OCI-LY1 (cell line): Measurements from ENCODE around the gene PTPRR.

ENCODE experiments used
- H2AFZ ChIP-seq: fragments of 200-600 bp; sonication (generic), shearing (Covaris generic); 2 replicates; pipeline ENCODE4 v1.6.0; 2014; ENCODE audit warnings: antibody characterized with exemption, mild to moderate bottlenecking, low read length
- H3F3A ChIP-seq: fragments of 200-600 bp; sonication (generic), shearing (Covaris generic); 2 replicates; pipeline ENCODE4 v1.6.0; 2014; ENCODE audit warnings: mild to moderate bottlenecking, antibody characterized with exemption, low read length, moderate library complexity; ENCODE audit not compliant: insufficient read depth
- H3K27ac ChIP-seq: fragments of 200-600 bp; sonication (generic); 2 replicates; pipeline ENCODE4 v1.5.1; 2014; ENCODE audit warnings: low read length, mixed run types, mild to moderate bottlenecking, low read depth; ENCODE audit not compliant: poor library complexity, severe bottlenecking
- H3K27me3 ChIP-seq: fragments of 200-600 bp; sonication (generic); 2 replicates; pipeline ENCODE4 v1.6.0; 2014; ENCODE audit warnings: antibody characterized with exemption, mild to moderate bottlenecking, low read length, moderate library complexity; ENCODE audit not compliant: insufficient read depth
- H3K36me3 ChIP-seq: fragments of 200-600 bp; sonication (generic); 2 replicates; pipeline ENCODE4 v1.6.1; 2014; ENCODE audit warnings: mild to moderate bottlenecking, antibody characterized with exemption, low read length, moderate library complexity, mixed read lengths; ENCODE audit not compliant: insufficient read depth
- H3K4me1 ChIP-seq: fragments of 200-600 bp; sonication (generic); 2 replicates; pipeline ENCODE4 v1.5.1; 2014; ENCODE audit warnings: mild to moderate bottlenecking, low read length, moderate library complexity; ENCODE audit not compliant: insufficient read depth, severe bottlenecking
- H3K4me2 ChIP-seq: fragments of 200-600 bp; sonication (generic), shearing (Covaris generic); 2 replicates; pipeline ENCODE4 v1.6.1; 2014; ENCODE audit warnings: low read length
- H3K4me3 ChIP-seq: fragments of 200-600 bp; sonication (generic); 2 replicates; pipeline ENCODE4 v1.5.1; 2014; ENCODE audit warnings: low read length, low read depth, mild to moderate bottlenecking, mixed read lengths; ENCODE audit not compliant: poor library complexity, severe bottlenecking
- H3K79me2 ChIP-seq: fragments of 200-600 bp; shearing (Covaris generic); 2 replicates; pipeline ENCODE4 v1.6.1; 2016; ENCODE audit warnings: mixed run types, low read length, mixed read lengths; ENCODE audit not compliant: insufficient read depth
- H3K9ac ChIP-seq: fragments of 200-600 bp; sonication (generic), shearing (Covaris generic); 2 replicates; pipeline ENCODE4 v1.6.1; 2014; ENCODE audit warnings: mild to moderate bottlenecking, low read length, mixed read lengths
- H3K9me2 ChIP-seq: fragments of 200-600 bp; sonication (generic), shearing (Covaris generic); 2 replicates; pipeline ENCODE4 v1.6.1; 2014; ENCODE audit warnings: low read depth, mild to moderate bottlenecking, low read length, mixed read lengths
- H3K9me3 ChIP-seq: fragments of 200-600 bp; shearing (Covaris generic); 2 replicates; pipeline ENCODE4 v1.6.1; 2014; ENCODE audit warnings: low read length, mixed read lengths
- H4K20me1 ChIP-seq: fragments of 200-600 bp; sonication (generic), shearing (Covaris generic); 2 replicates; pipeline ENCODE4 v1.6.0; 2016; ENCODE audit warnings: mild to moderate bottlenecking, low read length; ENCODE audit not compliant: insufficient read depth
- EZH2 ChIP-seq: fragments of 200-600 bp; sonication (generic), shearing (Covaris generic); IDR thresholded peaks from 2 replicates; pipeline ENCODE4 v1.8.0; 2017; ENCODE audit warnings: borderline replicate concordance, mixed run types, mild to moderate bottlenecking, antibody characterized with exemption, low read length, moderate library complexity, mixed read lengths
- TF ChIP-seq, protein P1 (sequence below): fragments of 200-600 bp; sonication (generic), shearing (Covaris generic); IDR thresholded peaks from 2 replicates; pipeline ENCODE4 v1.5.1; 2017; ENCODE audit warnings: mild to moderate bottlenecking, antibody characterized with exemption, low read length, moderate library complexity, mixed read lengths

The PTPRR gene

DNA sequence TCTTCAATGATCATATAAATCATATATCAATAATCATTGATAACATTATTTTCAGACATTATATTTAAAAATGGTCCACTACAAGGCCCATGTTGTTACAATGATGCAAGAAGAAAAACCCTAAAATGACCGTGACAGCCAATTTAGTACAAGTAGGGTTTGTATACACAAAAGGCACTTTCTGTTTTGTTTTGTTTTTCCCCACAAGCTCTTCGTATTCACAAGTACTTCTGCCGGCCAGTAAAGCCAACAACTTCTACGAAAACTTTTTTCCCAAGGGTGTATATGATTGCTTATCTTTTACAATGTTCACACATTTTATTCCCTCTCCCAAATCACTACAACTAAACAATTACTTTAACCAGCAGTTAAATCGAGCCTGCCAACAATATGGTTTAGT is 292.9 kb downstream of the PTPRR start:
- Histone ChIP-seq H3K9ac (no peak overlapping the region), H2AFZ (no peak overlapping the region)

DNA sequence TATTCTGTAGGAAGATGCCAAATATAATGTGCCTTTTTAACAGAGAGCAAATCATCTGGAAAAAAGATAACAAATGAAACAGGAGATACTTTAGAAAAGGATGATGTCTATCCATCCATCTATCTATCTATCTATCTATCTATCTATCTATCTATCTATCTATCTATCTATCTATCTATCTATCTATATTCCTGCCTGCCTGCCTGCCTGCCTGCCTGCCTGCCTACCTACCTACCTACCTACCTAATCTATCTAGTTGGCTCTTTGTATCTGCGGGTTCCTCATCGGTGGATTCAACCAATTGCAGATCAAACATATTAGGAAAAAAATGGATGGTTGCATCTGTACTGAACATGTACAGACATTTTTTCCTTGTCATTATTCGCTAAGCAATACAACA is 294.4 kb downstream of the PTPRR start:
- Histone ChIP-seq H3K27me3 (no peaks in the 10 kb centered on the region), H3F3A (no peaks in the 10 kb centered on the region), H3K79me2 (no peaks in the 10 kb centered on the region), H3K9me2 (no peaks in the 10 kb centered on the region), H3K4me3 (no peak overlapping the region), H4K20me1 (no peaks in the 10 kb centered on the region), H3K36me3 (no peaks in the 10 kb centered on the region), H3K27ac (no peak overlapping the region), H3K4me1 (no peaks in the 10 kb centered on the region), H3K9ac (no peak overlapping the region), H3K4me2 (no peak overlapping the region), H2AFZ (no peak overlapping the region), H3K9me3 (no peaks in the 10 kb centered on the region)
- no peak for TF ChIP-seq EZH2
- TF ChIP-seq, protein P1, sequence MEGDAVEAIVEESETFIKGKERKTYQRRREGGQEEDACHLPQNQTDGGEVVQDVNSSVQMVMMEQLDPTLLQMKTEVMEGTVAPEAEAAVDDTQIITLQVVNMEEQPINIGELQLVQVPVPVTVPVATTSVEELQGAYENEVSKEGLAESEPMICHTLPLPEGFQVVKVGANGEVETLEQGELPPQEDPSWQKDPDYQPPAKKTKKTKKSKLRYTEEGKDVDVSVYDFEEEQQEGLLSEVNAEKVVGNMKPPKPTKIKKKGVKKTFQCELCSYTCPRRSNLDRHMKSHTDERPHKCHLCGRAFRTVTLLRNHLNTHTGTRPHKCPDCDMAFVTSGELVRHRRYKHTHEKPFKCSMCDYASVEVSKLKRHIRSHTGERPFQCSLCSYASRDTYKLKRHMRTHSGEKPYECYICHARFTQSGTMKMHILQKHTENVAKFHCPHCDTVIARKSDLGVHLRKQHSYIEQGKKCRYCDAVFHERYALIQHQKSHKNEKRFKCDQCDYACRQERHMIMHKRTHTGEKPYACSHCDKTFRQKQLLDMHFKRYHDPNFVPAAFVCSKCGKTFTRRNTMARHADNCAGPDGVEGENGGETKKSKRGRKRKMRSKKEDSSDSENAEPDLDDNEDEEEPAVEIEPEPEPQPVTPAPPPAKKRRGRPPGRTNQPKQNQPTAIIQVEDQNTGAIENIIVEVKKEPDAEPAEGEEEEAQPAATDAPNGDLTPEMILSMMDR, result no peak

More for the DNA sequence above, 292.9 kb downstream of the PTPRR start:
- H3K79me2 ChIP-seq, result no peaks in the 10 kb centered on the region
- no peaks in the 10 kb centered on the region for H3K9me3 ChIP-seq
- no peaks in the 10 kb centered on the region for H3F3A ChIP-seq
- TF ChIP-seq, protein P1, result no peak
- TF ChIP-seq EZH2, result no peak
- no peaks in the 10 kb centered on the region for H4K20me1 ChIP-seq
- H3K36me3 ChIP-seq, result no peaks in the 10 kb centered on the region
- no peak overlapping the region for H3K4me2 ChIP-seq
- no peaks in the 10 kb centered on the region for H3K9me2 ChIP-seq
- no peak overlapping the region for H3K27ac ChIP-seq
- H3K4me1 ChIP-seq, result no peaks in the 10 kb centered on the region
- H3K27me3 ChIP-seq, result no peaks in the 10 kb centered on the region
- H3K4me3 ChIP-seq, result no peak overlapping the region

DNA sequence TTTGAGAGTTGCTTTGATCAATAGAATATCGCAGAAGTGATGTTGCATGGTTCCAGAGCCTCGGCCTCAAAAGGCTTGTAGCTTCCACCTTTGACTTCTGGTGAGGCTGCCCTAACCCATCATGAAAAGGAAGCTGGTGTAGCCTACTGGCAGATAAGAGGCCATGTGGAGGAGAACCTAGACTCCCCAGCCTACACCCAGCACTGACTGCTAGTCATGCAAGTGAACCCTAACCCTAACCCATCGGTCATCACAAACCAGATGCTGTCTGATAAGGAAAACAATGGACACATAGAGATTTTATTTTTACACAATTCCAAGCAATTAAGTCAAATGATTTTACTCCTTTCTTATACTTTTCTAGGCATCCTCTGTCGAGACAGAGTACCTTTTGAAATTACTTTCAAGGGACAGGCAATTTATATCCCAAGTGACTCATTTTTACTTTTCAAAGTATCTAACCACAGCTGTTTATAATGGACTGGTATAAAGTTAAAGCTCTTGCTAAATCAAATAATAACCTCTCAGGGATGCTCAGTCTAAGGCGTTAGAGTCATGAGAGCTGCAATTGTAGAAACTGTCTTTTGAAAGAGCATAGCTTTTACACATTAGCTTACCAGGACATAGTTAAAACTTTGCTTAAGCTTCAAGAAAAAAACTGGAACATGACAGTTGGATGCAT is 300.9 kb downstream of the PTPRR start:
- Histone ChIP-seq H3K4me2 (no peak overlapping the region), H3K27ac (no peak overlapping the region), H3K9me2 (no peaks in the 10 kb centered on the region), H4K20me1 (no peaks in the 10 kb centered on the region), H3K4me1 (no peaks in the 10 kb centered on the region), H3K9me3 (no peaks in the 10 kb centered on the region), H3K79me2 (no peaks in the 10 kb centered on the region), H3K36me3 (no peaks in the 10 kb centered on the region), H2AFZ (no peak overlapping the region), H3K4me3 (no peak overlapping the region), H3F3A (no peaks in the 10 kb centered on the region), H3K27me3 (no peaks in the 10 kb centered on the region), H3K9ac (no peak overlapping the region)
- TF ChIP-seq EZH2, result no peak
- TF ChIP-seq, protein P1, result no peak
